Neutrophil (primary cell): Measurements from ENCODE around the gene PIGH.

ENCODE experiments used
- H3K27ac ChIP-seq: fragments of 200-600 bp; sonication (generic); 2 replicates; pipeline ENCODE4 v1.5.1; 2016; ENCODE audit warnings: mild to moderate bottlenecking, moderate library complexity
- H3K27me3 ChIP-seq: fragments of 200-600 bp; sonication (generic); 2 replicates; pipeline ENCODE4 v1.6.0; 2016; ENCODE audit warnings: mild to moderate bottlenecking
- H3K36me3 ChIP-seq: fragments of 200-600 bp; sonication (generic); 2 replicates; pipeline ENCODE4 v1.5.1; 2017
- H3K4me1 ChIP-seq, 2 experiments: fragments of 200-600 bp in 1 of 2; sonication (generic) in 1 of 2; 1 replicate in 1 of 2; 2 replicates in 1 of 2; pipeline versions ENCODE4 v1.5.1 to v1.6.1; 2013 to 2016; ENCODE audit warnings: low read depth in 1 of 2, low read length in 1 of 2, mild to moderate bottlenecking in 1 of 2, moderate library complexity in 1 of 2; ENCODE audit not compliant: control insufficient read depth in 1 of 2, insufficient read depth in 1 of 2
- H3K4me3 ChIP-seq, 2 experiments: fragments of 200-600 bp in 1 of 2; sonication (generic) in 1 of 2; 1 replicate in 1 of 2; 2 replicates in 1 of 2; pipeline ENCODE4 v1.5.1; 2013 to 2016; ENCODE audit warnings: low read depth in 1 of 2, low read length in 1 of 2, mild to moderate bottlenecking in 1 of 2, moderate library complexity in 1 of 2
- H3K9me3 ChIP-seq: fragments of 200-600 bp; sonication (generic); 2 replicates; pipeline ENCODE4 v1.5.1; 2016
- TF ChIP-seq, protein P1 (sequence below): fragments of 200-600 bp; sonication (generic); IDR thresholded peaks from 2 replicates; pipeline ENCODE4 v1.5.1; 2016; ENCODE audit warnings: antibody characterized with exemption

The PIGH gene

DNA sequence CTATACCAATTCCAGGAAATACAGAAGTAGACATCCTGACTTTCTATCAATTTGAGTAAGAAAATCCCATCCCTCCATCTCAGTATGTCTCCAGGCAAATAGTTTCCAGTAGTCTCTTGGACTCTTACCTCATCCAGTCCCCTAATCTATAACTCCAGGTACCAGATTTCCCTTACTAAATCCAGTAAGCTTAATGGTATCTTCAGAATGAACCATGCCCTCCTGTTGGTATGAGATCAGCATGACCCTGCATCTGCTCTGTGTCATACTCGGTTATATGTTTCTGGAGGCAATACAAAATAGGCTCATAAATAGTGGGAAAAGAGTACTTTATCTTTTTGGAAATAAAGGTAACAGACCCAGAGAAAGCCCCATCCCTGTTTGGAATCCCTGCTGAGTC lies 18.4 kb downstream of the PIGH start:
- Histone ChIP-seq H3K9me3 (no peaks in the 10 kb centered on the region), H3K4me1 (no peaks in the 10 kb centered on the region), H3K27ac (no peak overlapping the region), H3K27me3 (no peaks in the 10 kb centered on the region), H3K4me3 (no peak overlapping the region), H3K36me3 (no peaks in the 10 kb centered on the region)
- TF ChIP-seq, protein P1, sequence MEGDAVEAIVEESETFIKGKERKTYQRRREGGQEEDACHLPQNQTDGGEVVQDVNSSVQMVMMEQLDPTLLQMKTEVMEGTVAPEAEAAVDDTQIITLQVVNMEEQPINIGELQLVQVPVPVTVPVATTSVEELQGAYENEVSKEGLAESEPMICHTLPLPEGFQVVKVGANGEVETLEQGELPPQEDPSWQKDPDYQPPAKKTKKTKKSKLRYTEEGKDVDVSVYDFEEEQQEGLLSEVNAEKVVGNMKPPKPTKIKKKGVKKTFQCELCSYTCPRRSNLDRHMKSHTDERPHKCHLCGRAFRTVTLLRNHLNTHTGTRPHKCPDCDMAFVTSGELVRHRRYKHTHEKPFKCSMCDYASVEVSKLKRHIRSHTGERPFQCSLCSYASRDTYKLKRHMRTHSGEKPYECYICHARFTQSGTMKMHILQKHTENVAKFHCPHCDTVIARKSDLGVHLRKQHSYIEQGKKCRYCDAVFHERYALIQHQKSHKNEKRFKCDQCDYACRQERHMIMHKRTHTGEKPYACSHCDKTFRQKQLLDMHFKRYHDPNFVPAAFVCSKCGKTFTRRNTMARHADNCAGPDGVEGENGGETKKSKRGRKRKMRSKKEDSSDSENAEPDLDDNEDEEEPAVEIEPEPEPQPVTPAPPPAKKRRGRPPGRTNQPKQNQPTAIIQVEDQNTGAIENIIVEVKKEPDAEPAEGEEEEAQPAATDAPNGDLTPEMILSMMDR = no peak

DNA sequence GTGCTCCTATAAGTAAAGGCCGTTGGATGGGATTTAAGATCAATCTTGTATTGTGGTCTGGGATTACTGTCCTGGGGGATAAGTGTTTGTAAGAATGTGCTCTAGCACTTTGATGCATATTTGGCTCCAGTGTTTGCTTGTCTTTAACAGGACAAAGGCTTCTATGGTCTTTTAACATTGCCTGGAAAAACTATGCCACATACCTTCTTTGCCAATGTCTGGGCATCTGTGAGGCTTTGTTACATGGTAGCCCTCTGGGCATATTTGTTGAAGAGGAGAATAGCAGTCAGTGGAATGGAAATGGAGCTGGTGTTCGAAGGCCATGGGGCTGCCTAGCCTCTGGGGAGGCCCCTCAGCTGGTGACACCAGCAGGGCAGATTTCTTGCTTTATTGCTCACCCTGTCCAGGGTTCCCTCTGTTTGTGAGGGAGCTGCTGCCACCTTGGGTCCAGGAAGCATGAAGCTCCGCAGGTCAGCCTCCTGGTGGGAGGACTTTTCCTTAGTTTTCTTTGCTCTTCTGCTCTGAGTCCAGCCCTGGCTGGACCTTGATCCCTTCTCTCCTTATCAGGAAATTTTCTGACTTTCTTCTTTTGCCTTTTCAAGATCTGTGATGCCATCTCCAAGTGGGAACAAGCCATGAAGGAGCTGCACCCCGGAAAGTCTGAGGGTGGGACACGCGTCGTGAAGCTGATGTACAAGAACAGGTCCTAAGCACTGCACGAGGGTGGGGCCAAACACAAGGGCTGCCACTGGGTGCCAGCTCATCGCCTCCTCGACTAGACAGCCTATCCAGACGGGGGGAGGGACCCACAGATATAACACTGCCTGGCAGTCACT lies 19.5 kb downstream of the PIGH start:
- Histone ChIP-seq H3K9me3 (no peaks in the 10 kb centered on the region), H3K36me3 (no peaks in the 10 kb centered on the region), H3K27ac (no peak overlapping the region), H3K4me1 (no peaks in the 10 kb centered on the region), H3K27me3 (no peaks in the 10 kb centered on the region), H3K4me3 (no peak overlapping the region)
- TF ChIP-seq, protein P1 = no peak

DNA sequence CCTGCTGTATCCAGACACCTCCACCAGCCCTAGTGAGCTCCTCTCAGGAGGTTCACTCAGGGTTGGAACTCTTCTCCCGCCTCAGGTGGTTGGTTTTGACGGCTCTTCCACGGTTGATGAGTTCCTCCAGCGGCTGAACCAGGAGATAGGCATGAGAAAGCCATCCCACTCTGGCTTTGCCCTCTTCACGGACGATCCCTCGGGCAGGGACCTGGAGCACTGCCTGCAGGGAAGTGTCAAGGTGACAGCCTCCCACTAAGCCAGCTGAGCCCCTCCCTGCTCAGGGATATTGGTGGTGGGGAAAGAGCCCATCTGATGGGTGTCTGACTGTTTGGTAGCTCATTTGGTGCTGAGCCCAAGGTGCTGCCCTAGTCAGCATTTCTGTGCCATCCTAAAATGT lies 20.4 kb downstream of the PIGH start:
- Histone ChIP-seq H3K4me3 (no peak overlapping the region), H3K27ac (no peak overlapping the region), H3K4me1 (no peaks in the 10 kb centered on the region), H3K27me3 (no peaks in the 10 kb centered on the region), H3K36me3 (no peaks in the 10 kb centered on the region), H3K9me3 (no peaks in the 10 kb centered on the region)
- TF ChIP-seq, protein P1 = no peak

DNA sequence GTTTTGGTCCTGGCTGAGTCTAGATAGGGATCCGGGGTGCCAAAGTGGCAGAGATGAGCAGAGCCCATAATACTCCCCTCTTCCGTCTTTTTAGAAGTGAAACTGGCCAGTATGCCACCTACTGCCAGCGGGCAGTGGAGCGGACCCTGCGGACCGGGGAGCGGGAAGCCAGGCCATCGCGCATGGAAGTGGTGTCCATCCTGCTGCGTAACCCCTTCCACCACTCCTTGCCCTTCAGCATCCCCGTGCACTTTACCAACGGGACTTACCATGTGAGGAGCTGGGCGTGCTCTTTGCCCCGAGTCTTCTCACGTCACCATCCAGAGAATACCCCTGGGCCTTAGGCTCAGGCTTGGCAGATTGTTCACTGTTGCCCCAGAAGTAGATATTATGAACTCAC lies 21.0 kb downstream of the PIGH start:
- Histone ChIP-seq H3K27ac (no peak overlapping the region), H3K27me3 (no peaks in the 10 kb centered on the region), H3K9me3 (no peaks in the 10 kb centered on the region), H3K36me3 (no peaks in the 10 kb centered on the region), H3K4me1 (no peaks in the 10 kb centered on the region), H3K4me3 (no peak overlapping the region)
- TF ChIP-seq, protein P1 = no peak

DNA sequence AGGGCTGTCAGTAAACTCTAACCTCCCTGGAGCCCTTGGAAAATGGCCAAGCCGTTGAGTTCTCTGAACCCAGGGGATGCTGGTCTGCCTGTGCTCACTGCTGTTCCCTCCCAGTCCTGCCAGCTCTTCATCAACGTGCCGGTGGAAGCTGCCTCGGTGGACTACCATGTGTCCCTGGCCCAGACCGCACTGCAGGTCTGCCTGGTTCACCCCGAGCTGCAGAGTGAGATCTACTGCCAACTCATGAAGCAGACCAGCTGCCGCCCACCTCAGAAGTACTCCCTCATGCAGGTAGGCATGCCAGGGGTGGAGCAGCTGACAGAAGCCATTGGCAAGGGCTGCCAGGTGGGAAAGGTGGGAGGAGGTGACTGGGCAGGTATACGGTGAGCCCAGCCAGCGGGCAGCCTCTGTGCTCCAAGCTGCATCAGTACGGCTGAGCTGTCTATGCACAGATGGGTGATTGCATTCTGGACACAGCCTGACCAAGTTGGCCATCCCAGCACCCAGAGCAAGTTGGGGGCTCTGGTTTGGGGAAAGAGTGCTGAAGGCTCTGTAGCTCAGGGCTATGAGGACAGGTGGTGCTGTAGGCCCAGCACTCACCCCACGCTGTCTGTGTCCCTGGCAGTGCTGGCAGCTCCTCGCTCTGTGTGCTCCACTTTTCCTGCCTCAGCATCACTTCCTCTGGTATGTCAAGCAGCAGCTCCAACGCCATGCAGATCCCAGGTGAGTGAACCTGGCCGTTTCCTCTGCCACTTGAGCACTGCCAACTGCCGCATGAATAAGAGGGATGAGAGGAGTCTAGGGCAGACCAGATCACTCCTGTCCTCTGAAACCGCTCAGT lies 21.9 kb downstream of the PIGH start:
- Histone ChIP-seq H3K27me3 (no peaks in the 10 kb centered on the region), H3K4me3 (no peak overlapping the region), H3K9me3 (no peaks in the 10 kb centered on the region), H3K27ac (no peak overlapping the region), H3K4me1 (no peaks in the 10 kb centered on the region), H3K36me3 (no peaks in the 10 kb centered on the region)
- TF ChIP-seq, protein P1 = no peak
